GM12878 (cell line): ENCODE measurements around the gene PLEKHA5. TPM values are rescaled to one million over a fixed set of nuclear protein-coding genes. Genes with fewer than 3 reads are reported as not detected.

Experiments used
- ATAC-seq: fragments of 200-7000 bp; cut with Tn5 transposase; 3 replicates; pipeline ENCODE4 v1.9.1; 2020; ENCODE audit warnings: mild to moderate bottlenecking, moderate library complexity
- BruUV-seq: library from RNA; stranded (reverse); fragments of 400-500 nt; replicated peaks from 2 replicates; lab custom pipeline; 2021; lab: Mats Ljungman, UMichigan
- CTCF ChIA-PET: fragments of 300-600 bp; sonication (Branson Sonifier 250); formaldehyde crosslinking; extraction: SDS; loops from one replicate; lab custom pipeline; 2021; ENCODE audit warnings: inconsistent platforms; lab: Yijun Ruan, JAX
- POLR2A ChIA-PET: fragments of 350-600 bp; formaldehyde crosslinking; extraction: SDS; loops from one replicate; lab custom pipeline; 2021; ENCODE audit warnings: inconsistent platforms; lab: Charles Lee
- RAD21 ChIA-PET: fragments of 300-600 bp; sonication (Branson Sonifier 250); formaldehyde crosslinking; loops from one replicate; lab custom pipeline; 2023; ENCODE audit warnings: antibody characterized with exemption; ENCODE audit not compliant: unreplicated experiment; lab: Charles Lee
- SMC1A ChIA-PET: fragments of 300-600 bp; sonication (Branson Sonifier 250); formaldehyde crosslinking; loops from one replicate; lab custom pipeline; 2023; ENCODE audit not compliant: unreplicated experiment, uncharacterized antibody; lab: Charles Lee
- DNase-seq: peaks from one replicate; pipeline ENCODE4 v3.0.0-alpha.2; 2011; ENCODE audit warnings: low read depth, low spot score
- FAIRE-seq: peaks from 3 replicates; lab custom pipeline; 2011; peaks lifted over from hg19 to GRCh38; lab: Jason Lieb, UNC
- H2AFZ ChIP-seq: 2 replicates; pipeline ENCODE4 v1.6.0; 2011; ENCODE audit warnings: low read depth, low read length, control low read depth; ENCODE audit not compliant: control insufficient read depth
- H3K27ac ChIP-seq: 2 replicates; pipeline ENCODE4 v1.5.1; 2011; ENCODE audit warnings: control low read depth; ENCODE audit not compliant: control insufficient read depth, insufficient read depth
- H3K27me3 ChIP-seq, 2 experiments: replicated peaks in 1 of 2; 2 replicates each; pipeline versions ENCODE4 v1.6.0 to v1.6.1; 2011; ENCODE audit warnings: low read length in 1 of 2; ENCODE audit not compliant: control insufficient read depth in 2 of 2, insufficient read depth in 2 of 2
- H3K36me3 ChIP-seq, 2 experiments: 2 replicates each; pipeline ENCODE4 v1.5.1; 2011; ENCODE audit warnings: low read length in 1 of 2; ENCODE audit not compliant: control insufficient read depth in 2 of 2, insufficient read depth in 2 of 2
- H3K4me1 ChIP-seq: 2 replicates; pipeline ENCODE4 v1.6.1; 2011; ENCODE audit warnings: mild to moderate bottlenecking, low read length, moderate library complexity, mixed read lengths; ENCODE audit not compliant: control insufficient read depth, insufficient read depth
- H3K4me2 ChIP-seq: 2 replicates; pipeline ENCODE4 v1.6.0; 2011; ENCODE audit warnings: control low read depth; ENCODE audit not compliant: control insufficient read depth, insufficient read depth
- H3K4me3 ChIP-seq: fragments of 200-600 bp; sonication (generic); 2 replicates; pipeline ENCODE4 v1.5.1; 2016
- H3K79me2 ChIP-seq: 2 replicates; pipeline ENCODE4 v1.6.0; 2011; ENCODE audit warnings: low read length; ENCODE audit not compliant: control insufficient read depth, insufficient read depth
- H3K9ac ChIP-seq: 2 replicates; pipeline ENCODE4 v1.8.0; 2011; ENCODE audit warnings: low read length, control low read depth, mixed read lengths; ENCODE audit not compliant: control insufficient read depth, insufficient read depth
- H3K9me3 ChIP-seq: replicated peaks from 3 replicates; pipeline ENCODE4 v1.5.1; 2011; ENCODE audit warnings: mild to moderate bottlenecking, low read length; ENCODE audit not compliant: control insufficient read depth, insufficient read depth
- H4K20me1 ChIP-seq: 2 replicates; pipeline ENCODE4 v1.6.0; 2011; ENCODE audit not compliant: control insufficient read depth, insufficient read depth
- HDAC2 ChIP-seq: fragments of 200-600 bp; sonication (generic); IDR thresholded peaks from 2 replicates; pipeline ENCODE4 v1.6.1; 2017
- HDAC6 ChIP-seq: fragments of 200-600 bp; sonication (generic); IDR thresholded peaks from one replicate; pipeline ENCODE4 v1.8.0; 2017; ENCODE audit warnings: antibody characterized with exemption; ENCODE audit not compliant: unreplicated experiment
- IKZF2 ChIP-seq, 2 experiments: fragments of 450-650 bp; IDR thresholded peaks; 2 replicates each; pipeline ENCODE4 v1.6.1; 2017; ENCODE audit warnings: mild to moderate bottlenecking in 2 of 2, moderate library complexity in 2 of 2
- JUNB ChIP-seq: IDR thresholded peaks from 2 replicates; pipeline ENCODE4 v1.6.1; 2016; ENCODE audit warnings: antibody characterized with exemption, mild to moderate bottlenecking
- PKNOX1 ChIP-seq: fragments of 450-650 bp; IDR thresholded peaks from 2 replicates; pipeline ENCODE4 v1.6.1; 2016; ENCODE audit warnings: mild to moderate bottlenecking
- POU2F2 ChIP-seq: IDR thresholded peaks from 3 replicates; pipeline ENCODE4 v1.6.1; 2011; ENCODE audit warnings: low read depth, mild to moderate bottlenecking, low read length, borderline replicate concordance
- RAD51 ChIP-seq: fragments of 450-650 bp; IDR thresholded peaks from 2 replicates; pipeline ENCODE4 v1.6.1; 2016; ENCODE audit warnings: moderate library complexity, mild to moderate bottlenecking, inconsistent platforms
- RCOR1 ChIP-seq: conservative IDR thresholded peaks from 2 replicates; pipeline ENCODE4 v1.6.1; 2012; ENCODE audit warnings: low read depth, low read length, improper control_type of control experiment
- SUZ12 ChIP-seq: fragments of 200-600 bp; sonication (generic); IDR thresholded peaks from one replicate; pipeline ENCODE4 v1.6.1; 2018; ENCODE audit warnings: antibody characterized with exemption, mild to moderate bottlenecking; ENCODE audit not compliant: unreplicated experiment
- USF2 ChIP-seq: IDR thresholded peaks from 2 replicates; pipeline ENCODE4 v1.6.1; 2011; ENCODE audit warnings: low read depth, low read length, improper control_type of control experiment, borderline replicate concordance
- WGBS: methylation state at CpG from one replicate; pipeline ENCODE4 v1.1.6; 2016; ENCODE audit warnings: low lambda C conversion rate; ENCODE audit not compliant: insufficient replicate concordance, insufficient coverage; ENCODE audit errors: missing lambda C conversion rate; 5-methylcytosine and 5-hydroxymethylcytosine counted together
- in situ Hi-C: fragments of 300-500 bp; cut with MboI; formaldehyde crosslinking; loops from 9 replicates; pipeline ENCODE4 v1.14.3; 2018; ENCODE audit warnings: mixed read lengths
- intact Hi-C: fragments of 100-400 bp; cut with micrococcal nuclease; formaldehyde crosslinking; loops from one replicate; pipeline ENCODE4 v1.14.2; 2022; ENCODE audit not compliant: unreplicated experiment
- polyA plus RNA-seq, 11 experiments: library from polyadenylated mRNA; depleted of rRNA in 4 of 11; unstranded in 6 of 11; stranded (reverse) in 5 of 11; fragments of >200 nt; fragmentation: Nextera tagmentation in 4 of 11; fragmentation: Illumina TruSeq in 1 of 11; extraction: Ambion mirVana in 4 of 11; extraction: Trizol in 1 of 11; gene quantifications; 1 replicate in 1 of 11; 2 replicates in 10 of 11; pipeline versions ENCODE4 v1.2.1 to v1.2.3, GENCODE V29; 2011 to 2016; ENCODE audit warnings: inconsistent platforms in 2 of 11, missing spikeins in 2 of 11, low read depth in 1 of 11
- total RNA-seq, 4 experiments: library from RNA; depleted of rRNA in 3 of 4; stranded (reverse); fragments of >200 nt in 3 of 4; fragmentation: Illumina TruSeq in 1 of 4; extraction: Trizol in 1 of 4; gene quantifications; 2 replicates each; pipeline versions ENCODE4 v1.2.1 to v1.2.3, GENCODE V29; 2013 to 2021

The PLEKHA5 gene
- total and polyA plus RNA-seq, 10 of the 15 experiments (the other 5 are each of a cell fraction or from before 2014, with no cell fraction given): 0.09 to 0.33 (median 0.18) TPM; not detected in 3

GRCh38 chr12:19095331-19095730 lies 34.2 kb upstream of the PLEKHA5 start:
- BruUV-seq: no TSS peak
- Histone ChIP-seq H3K79me2 (no peaks in the 10 kb centered on the region), H3K27me3 (no peaks in the 10 kb centered on the region)
- TF ChIP-seq SUZ12: no peak
- TF ChIP-seq, all 136 proteins: peak for 0
- 15% methylated on average over 3 of the region's 3 CpGs for WGBS
- Histone ChIP-seq H3K4me2 (no peak overlapping the region), H3K9me3 (no peaks in the 10 kb centered on the region), H3K27ac (no peak overlapping the region), H3K9ac (no peak overlapping the region), H3K4me3 (no peak overlapping the region), H4K20me1 (no peaks in the 10 kb centered on the region), H2AFZ (no peak overlapping the region), H3K4me1 (no peaks in the 10 kb centered on the region), H3K36me3 (no peaks in the 10 kb centered on the region)
- no peak for DNase-seq
- POLR2A ChIA-PET: no interaction called here
- SMC1A ChIA-PET: no interaction called here
- ATAC-seq: no peak
- CTCF ChIA-PET: no interaction called here
- FAIRE-seq: no peak
- in situ Hi-C loops (no loop called here), intact Hi-C loops (no loop called here)
- RAD21 ChIA-PET: no interaction called here

DNA sequence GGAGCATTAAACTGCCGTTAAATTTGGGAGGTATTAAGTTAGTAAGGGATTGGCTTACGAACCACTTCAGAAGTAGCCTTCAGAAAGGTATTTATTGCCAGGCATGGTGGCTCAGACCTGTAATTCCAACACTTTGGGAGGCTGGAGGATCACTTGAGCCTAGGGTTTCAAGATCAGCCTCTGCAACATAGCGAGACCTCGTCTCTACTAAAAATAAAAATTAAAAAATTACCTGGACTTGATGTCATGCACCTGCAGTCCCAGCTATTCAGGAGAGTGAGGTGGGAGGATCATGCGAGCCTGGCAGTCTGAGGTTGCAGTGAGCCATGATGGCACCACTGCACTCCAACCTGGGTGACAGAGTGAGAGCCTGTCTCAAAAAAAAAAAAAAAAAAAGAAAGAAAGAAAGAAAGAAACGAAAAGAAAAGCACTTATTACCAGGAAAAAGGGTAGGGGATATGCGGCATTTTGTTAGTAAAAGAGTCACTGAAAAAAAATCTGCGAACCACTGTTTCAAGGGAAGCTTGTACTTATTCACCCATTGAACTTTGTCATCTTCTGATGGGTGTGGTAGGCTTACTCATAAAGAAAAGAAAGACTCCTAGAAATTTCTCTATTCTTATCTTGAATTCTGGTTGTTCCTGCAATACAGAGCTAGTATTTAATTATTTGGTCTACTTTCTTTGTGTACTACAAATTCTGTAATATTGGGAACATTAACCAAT lies 33.6 kb upstream of the PLEKHA5 start:
- in situ Hi-C loops: no loop called here
- no peak overlapping the region for H3K9ac ChIP-seq
- ChIA-PET SMC1A (interaction anchor here (0.7 to 1.0 kb wide), 2 partner anchors 10 to 538 kb away, joined by 3 read pairs; no protein-coding TSS in a partner anchor), CTCF (no interaction called here), RAD21 (interaction anchor here (0.7 kb wide), 1 partner anchor 32 kb away, joined by 3 read pairs; no protein-coding TSS in a partner anchor)
- no peak overlapping the region for H3K4me3 ChIP-seq
- no TSS peak for BruUV-seq
- H3K36me3 ChIP-seq: no peaks in the 10 kb centered on the region
- WGBS: 20% methylated on average over 8 of the region's 8 CpGs
- DNase-seq (no peak), ATAC-seq (no peak), FAIRE-seq (no peak)
- no peaks in the 10 kb centered on the region for H4K20me1 ChIP-seq
- no peaks in the 10 kb centered on the region for H3K27me3 ChIP-seq
- H3K4me1 ChIP-seq: no peaks in the 10 kb centered on the region
- H2AFZ ChIP-seq: no peak overlapping the region
- H3K79me2 ChIP-seq: no peaks in the 10 kb centered on the region
- H3K9me3 ChIP-seq: no peaks in the 10 kb centered on the region
- intact Hi-C loops: no loop called here
- no peak overlapping the region for H3K27ac ChIP-seq
- TF ChIP-seq HDAC6 (no peak), RCOR1 (no peak), HDAC2 (no peak), JUNB (no peak), USF2 (no peak), POU2F2 (no peak), IKZF2 (IDR thresholded peaks at IDR 0.05) (no peak), RAD51 (no peak), PKNOX1 (no peak)
- TF ChIP-seq, all 136 proteins: peak for 0
- POLR2A ChIA-PET: no interaction called here
- H3K4me2 ChIP-seq: no peak overlapping the region
